ENCODE measurements around the gene ANKRD35. TPM values are rescaled to one million over a fixed set of nuclear protein-coding genes. Genes with fewer than 3 reads are reported as not detected.
A peak's percentile ranks its signal among the peaks of the same experiment; 100 is the strongest.

Gene ANKRD35
- total and polyA plus RNA-seq, 9 of the 15 experiments (the other 6 are each of a cell fraction or from before 2014, with no cell fraction given) = 0.07 to 0.14 (median 0.07) TPM; not detected in 5

DNA sequence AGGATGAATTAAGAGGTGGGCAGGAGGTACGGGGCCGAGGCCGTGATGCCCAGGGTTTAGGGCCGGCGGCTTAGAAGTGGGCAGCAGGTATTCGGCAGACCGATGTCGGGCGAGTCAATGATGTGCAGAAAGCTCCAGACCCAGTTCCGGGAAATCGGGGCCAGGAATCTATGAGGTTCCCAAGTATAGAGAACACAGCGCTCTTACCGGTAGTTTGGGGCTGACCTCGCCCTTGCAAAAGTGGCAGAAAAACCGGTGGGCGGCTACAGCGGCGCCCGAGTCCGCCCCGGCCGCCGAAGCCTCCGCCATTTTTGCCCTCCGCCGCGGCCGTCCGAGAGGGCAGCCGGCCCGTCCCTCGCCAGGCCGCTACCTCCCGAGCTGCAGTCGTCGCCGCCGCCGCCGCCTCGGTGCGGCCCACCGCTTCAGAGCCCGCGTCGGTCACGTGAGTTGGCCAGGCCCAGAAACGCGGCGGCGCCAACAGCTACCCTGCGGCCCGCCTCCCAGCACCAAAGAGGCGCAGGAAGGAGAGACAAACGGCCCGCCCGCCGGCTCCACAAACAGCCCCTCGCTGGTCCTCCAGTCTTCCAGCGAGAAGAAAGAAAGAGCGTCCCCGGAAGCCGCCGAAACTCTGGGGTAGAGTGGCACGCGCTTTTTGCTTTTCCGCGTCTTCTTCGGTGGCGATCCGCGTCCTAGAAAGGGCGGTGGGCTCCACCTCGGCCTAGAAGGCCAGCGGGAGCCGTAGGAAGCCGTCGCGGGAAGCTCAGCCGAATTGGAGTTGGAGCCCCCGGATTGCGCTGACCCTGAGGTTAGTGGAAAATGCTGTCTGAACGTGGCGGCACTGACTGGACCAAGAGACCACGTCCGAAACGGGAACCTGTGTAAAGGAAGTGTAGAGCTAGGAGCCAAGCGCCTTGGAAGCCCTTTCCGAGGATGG, 61.8 kb downstream of the ANKRD35 start, which contains the start of the genes POLR3C and RNF115 (continued):
- TF ChIP-seq, protein P1, sequence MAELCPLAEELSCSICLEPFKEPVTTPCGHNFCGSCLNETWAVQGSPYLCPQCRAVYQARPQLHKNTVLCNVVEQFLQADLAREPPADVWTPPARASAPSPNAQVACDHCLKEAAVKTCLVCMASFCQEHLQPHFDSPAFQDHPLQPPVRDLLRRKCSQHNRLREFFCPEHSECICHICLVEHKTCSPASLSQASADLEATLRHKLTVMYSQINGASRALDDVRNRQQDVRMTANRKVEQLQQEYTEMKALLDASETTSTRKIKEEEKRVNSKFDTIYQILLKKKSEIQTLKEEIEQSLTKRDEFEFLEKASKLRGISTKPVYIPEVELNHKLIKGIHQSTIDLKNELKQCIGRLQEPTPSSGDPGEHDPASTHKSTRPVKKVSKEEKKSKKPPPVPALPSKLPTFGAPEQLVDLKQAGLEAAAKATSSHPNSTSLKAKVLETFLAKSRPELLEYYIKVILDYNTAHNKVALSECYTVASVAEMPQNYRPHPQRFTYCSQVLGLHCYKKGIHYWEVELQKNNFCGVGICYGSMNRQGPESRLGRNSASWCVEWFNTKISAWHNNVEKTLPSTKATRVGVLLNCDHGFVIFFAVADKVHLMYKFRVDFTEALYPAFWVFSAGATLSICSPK (IDR thresholded peaks at IDR 0.05; ENCODE audit: borderline replicate concordance) = no peak
- TF ChIP-seq BCLAF1 (IDR thresholded peaks at IDR 0.05; ENCODE audit: borderline replicate concordance in 1 of 2, control insufficient read depth in 1 of 2, low read depth in 2 of 2, low read length in 1 of 2) (no peak), PML (IDR thresholded peaks at IDR 0.05; ENCODE audit: low read length) (no peak; the same call in 1 of the 2 replicates), ZBTB7A (IDR thresholded peaks at IDR 0.05; ENCODE audit: borderline replicate concordance, control insufficient read depth, low read depth, low read length) (no peak), E2F6 (IDR thresholded peaks at IDR 0.05; ENCODE audit: borderline replicate concordance in 1 of 2, extremely low read depth in 1 of 2, insufficient read depth in 1 of 2, insufficient read length in 1 of 2, low read depth in 1 of 2, low read length in 1 of 2, poor library complexity in 1 of 2, severe bottlenecking in 1 of 2) (peak; percentile 48 to 78), FOSL1 (tag; conservative IDR thresholded peaks at IDR 0.05) (0 out of 2 replicates have a peak, but pooled peaks have one; percentile 17), BRD4 (IDR thresholded peaks at IDR 0.05) (no peak), RBM22 (IDR thresholded peaks at IDR 0.05; ENCODE audit: low read depth, low read length, poor library complexity, severe bottlenecking) (no peak), GATA2 (CRISPR knock-in tag; IDR thresholded peaks at IDR 0.05) (no peak), ZNF274 (IDR thresholded peaks at IDR 0.05; ENCODE audit: borderline replicate concordance, low read depth, low read length) (no peak), ZNF282 (CRISPR knock-in tag; IDR thresholded peaks at IDR 0.05) (no peak), FOXP1 (CRISPR knock-in tag; IDR thresholded peaks at IDR 0.05) (no peak), ZNF512 (tag; IDR thresholded peaks at IDR 0.05) (no peak), FOXK2 (conservative IDR thresholded peaks at IDR 0.05 in 1 of 2, IDR thresholded peaks at IDR 0.05 in 1 of 2; ENCODE audit: low read depth in 2 of 2) (peak in 1 of 2 experiments; percentile 25; a peak in 1 of 4 replicates), RFX5 (IDR thresholded peaks at IDR 0.05; ENCODE audit: low read depth, low read length) (no peak)
- TF ChIP-seq, protein P2, sequence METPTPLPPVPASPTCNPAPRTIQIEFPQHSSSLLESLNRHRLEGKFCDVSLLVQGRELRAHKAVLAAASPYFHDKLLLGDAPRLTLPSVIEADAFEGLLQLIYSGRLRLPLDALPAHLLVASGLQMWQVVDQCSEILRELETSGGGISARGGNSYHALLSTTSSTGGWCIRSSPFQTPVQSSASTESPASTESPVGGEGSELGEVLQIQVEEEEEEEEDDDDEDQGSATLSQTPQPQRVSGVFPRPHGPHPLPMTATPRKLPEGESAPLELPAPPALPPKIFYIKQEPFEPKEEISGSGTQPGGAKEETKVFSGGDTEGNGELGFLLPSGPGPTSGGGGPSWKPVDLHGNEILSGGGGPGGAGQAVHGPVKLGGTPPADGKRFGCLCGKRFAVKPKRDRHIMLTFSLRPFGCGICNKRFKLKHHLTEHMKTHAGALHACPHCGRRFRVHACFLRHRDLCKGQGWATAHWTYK (CRISPR knock-in tag; IDR thresholded peaks at IDR 0.05) = no peak; the same call in 1 of the 2 replicates
